Anterior cingulate cortex (tissue), 58 donors: Measurements from ENCODE around the gene PODNL1.
A peak's percentile ranks its signal among the peaks of the same experiment; 100 is the strongest.
"Not testable (repeated sequence)": the region's sequence is repeated elsewhere in the genome, so short reads cannot be mapped to it uniquely, and the experiment has no call there.

Experiments
- DNase-seq, 58 donors: peaks; one replicate each; lab custom pipeline; 2025; lab: John Stamatoyannopoulos, UW

The PODNL1 gene

DNA sequence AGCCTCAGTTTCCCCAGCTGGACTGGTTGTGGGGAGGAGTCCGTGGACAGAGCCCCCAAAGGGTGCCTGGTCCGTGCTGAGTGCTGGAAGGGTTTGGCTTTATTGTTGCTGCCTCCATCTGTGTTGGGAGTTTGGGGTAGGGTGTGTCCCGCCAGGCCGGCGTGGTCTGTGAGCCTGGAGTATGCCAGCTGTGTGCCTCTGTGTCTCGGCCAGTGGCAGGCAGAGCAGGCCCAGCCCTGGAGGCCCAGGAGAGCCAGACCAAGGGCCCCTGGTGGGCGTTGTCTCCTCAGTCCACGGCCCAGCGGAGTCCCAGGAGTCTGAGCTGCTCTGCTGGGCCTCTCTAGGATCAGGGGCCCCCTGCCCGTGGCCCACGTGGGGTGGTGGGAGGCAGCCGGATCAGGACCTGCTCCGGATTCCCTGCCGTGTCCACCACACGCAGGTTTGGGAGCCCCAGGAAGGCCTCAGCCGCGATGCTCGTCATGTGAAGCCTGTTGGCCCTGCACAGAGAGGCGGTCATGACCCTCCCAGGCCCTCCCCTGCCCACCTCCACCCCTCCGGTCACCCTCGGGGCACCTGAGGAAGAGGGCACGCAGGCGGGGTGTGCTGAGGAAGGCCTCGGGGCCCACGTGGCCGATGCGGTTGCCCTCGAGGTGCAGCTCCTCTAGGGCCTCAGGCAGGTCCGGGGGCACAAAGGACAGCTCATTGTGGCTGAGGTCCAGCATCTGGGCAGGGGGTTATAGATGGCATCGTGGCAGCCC is 6.6 kb downstream of the PODNL1 start:
- no peak for DNase-seq

DNA sequence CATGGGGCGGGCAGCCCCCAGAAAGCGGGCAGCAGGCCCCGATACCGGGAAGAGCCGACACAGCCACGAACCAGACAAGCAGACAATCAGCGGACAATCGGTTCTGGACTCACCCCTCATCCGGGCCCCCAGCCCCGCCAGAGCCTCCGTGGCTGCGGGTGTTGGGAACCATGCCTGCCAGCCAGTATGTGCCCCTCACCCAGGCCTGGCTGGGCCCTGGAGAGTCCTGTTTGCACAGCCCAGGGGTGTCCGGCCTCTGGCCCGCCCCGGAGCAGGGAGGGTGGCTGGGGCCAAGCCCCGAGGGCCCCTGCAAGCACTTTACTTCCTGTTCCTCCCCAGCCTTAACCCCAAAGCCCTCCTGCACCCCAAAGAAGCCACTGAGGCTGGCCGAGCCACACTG is 7.8 kb downstream of the PODNL1 start:
- DNase-seq: no peak

DNA sequence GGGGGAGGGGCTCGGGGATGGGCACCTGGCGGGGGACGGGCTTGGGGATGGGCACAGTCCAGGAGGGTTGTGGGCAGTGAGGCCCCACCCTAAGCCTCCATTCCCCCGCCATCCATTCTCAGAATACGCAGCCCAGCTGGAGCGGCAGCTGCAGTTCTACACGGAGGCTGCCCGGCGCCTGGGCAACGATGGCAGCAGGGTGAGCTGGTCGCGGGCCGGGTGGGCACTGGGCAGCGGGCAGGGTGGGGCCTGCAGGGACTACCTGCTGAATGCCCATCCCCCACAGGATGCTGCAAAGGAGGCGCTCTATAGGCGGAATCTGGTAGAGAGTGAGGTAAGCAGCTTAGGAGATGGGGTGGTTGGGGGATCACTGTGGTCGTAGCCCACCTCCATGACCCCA is 8.3 kb downstream of the PODNL1 start:
- no peak for DNase-seq

DNA sequence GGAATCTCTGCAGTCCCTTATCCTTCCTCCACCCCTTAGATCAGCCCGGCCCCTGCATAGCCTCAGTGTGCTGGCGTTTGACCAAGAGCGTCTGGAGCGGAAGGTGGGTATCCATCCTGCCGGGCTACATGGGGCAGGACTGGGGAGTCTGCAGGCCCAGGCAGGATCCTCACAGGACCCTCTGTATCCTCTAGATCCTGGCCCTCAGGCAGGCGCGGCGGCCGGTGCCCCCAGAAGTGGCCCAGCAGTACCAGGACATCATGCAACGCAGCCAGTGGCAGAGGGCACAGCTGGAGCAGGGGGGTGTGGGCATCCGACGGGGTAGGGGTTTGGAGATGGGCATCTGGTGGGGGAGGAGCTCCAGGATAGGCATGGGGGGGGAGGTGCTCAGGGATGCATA is 8.9 kb downstream of the PODNL1 start:
- no peak for DNase-seq

DNA sequence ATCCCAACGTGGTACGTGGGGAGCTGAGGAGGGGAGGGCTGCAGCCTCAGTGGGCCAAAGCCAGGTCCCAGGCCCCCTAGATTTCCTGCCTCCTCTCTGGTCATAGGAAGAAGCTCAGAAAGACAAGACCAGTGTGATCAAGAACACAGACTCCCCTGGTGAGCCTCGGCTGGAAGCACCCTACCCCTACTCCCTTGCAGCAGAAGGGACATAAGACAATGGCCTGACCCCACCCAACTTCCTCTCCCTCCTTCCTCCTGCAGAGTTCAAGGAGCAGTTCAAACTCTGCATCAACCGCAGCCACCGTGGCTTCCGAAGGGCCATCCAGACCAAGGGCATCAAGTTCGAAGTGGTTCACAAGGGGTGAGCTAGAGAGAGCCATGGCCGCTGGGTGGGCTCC is 11.5 kb downstream of the PODNL1 start:
- no peak for DNase-seq

DNA sequence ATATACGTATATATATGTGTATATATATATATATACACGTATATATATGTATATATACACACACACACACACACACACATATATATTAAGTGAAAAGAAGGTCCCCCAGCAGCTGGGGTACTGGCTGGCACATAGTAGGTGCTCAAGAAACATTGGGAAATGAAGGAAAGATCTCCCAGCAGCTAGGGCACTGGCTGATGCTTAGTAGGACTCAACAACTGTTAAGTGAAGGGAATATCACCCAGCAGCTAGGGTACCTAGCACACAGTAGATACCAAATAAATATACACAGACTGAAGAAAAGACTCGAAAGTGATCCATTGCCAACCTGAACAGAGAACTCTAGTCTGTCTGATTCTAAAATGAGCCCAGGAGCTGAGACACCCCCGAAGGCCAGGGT is 12.2 kb downstream of the PODNL1 start:
- no peak for DNase-seq

DNA sequence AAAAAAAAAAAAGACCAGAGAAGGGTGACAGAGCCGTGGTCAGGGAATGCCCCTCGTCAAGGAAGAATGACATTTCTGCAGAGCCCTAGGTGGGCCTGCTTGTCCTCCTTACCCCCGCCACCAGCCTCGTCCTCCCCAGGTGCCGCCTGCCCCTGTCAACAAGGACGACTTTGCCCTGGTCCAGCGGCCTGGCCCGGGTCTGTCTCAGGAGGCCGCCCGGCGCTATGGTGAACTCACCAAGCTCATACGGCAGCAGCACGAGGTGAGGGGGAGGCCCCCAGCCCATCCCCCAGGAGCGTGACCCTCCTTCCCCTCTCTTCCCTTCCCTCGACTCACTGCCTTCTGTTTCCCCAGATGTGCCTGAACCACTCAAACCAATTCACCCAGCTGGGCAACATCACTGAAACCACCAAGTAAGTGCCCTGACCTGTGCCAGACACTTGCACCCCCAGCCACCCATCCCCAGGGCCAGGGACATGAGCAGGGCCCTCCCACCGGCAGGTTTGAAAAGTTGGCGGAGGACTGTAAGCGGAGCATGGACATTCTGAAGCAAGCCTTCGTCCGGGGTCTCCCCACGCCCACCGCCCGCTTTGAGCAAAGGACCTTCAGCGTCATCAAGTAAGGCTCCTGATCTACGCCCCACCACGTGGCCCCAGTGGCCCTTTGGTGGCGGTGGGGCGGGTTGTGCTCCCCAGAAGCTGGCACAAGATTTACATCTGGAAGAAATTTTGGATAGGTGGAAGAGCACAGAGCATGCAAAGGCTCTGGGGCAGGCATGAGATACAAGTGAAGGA is 14.8 kb downstream of the PODNL1 start:
- DNase-seq: no peak

DNA sequence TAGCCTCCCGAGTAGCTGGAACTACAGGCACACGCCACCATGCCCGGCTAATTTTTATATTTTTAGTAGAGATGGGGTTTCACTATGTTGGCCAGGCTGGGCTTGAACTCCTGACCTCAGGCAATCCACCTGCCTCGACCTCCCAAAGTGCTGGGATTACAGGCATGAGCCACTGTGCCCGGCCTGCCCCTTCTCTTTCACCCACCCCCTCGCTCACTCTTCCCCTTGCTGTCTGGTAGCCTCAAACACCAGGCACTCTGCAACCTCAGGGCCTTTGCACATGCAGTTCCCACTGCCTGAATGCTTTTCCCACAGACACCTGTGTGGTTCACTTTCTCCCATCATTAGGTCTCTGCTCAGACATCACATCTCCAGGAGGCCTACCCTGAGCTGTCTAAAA is 16.1 kb downstream of the PODNL1 start:
- not testable (repeated sequence) for DNase-seq

DNA sequence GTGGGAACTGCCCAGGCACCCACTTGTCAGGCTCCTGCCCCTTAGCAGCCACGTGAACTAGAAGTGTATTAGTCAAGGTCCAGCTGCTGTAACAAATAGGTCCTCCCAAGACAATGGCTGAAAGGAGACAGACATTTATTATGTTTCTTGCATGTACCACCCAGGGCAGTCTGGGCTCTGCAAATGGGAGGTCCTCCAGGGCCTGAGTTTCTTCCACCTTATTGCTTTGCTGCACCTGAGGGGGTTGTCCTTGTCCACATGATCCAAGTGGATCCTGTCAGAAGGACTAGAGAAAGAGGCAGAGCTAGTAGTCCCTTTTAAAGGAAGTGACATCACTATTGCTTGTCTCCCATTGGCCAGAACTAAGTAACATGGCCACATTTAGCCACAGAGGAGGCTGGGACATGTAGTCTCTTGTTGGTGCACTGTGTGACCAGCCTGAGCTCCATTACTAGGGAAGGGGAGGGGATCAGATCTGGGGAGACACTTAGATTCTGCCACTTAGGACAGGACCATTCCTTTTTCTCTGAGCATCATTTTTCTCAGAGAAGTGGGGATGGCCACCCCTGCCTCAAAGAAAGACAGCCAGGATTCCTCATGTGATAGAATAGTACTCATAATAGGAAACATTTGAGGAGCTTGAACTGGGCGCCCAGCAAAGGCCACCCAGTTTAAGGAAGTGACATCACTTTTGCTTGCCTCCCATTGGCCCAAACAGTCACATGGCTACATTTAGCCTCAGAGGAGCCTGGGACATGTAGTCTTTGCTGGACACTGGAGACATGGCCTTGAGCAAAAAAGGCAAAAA is 17.1 kb downstream of the PODNL1 start:
- peak in 26 of 58 donors; percentile 4 to 59 (median 14) for DNase-seq

DNA sequence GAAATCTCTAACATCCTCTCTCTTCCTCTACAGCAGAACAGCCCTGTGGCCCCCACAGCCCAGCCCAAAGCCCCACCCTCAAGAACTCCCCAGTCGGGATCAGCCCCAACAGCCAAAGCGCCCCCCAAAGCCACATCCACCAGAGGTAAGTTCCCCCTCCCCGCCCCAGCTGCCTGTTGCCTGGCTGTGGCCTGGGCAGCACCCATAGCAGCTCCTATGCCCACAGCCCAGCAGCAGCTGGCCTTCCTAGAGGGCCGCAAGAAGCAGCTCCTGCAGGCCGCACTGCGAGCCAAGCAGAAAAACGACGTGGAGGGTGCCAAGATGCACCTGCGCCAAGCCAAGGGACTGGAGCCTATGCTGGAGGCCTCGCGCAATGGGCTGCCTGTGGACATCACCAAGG is 17.7 kb downstream of the PODNL1 start:
- no peak for DNase-seq

DNA sequence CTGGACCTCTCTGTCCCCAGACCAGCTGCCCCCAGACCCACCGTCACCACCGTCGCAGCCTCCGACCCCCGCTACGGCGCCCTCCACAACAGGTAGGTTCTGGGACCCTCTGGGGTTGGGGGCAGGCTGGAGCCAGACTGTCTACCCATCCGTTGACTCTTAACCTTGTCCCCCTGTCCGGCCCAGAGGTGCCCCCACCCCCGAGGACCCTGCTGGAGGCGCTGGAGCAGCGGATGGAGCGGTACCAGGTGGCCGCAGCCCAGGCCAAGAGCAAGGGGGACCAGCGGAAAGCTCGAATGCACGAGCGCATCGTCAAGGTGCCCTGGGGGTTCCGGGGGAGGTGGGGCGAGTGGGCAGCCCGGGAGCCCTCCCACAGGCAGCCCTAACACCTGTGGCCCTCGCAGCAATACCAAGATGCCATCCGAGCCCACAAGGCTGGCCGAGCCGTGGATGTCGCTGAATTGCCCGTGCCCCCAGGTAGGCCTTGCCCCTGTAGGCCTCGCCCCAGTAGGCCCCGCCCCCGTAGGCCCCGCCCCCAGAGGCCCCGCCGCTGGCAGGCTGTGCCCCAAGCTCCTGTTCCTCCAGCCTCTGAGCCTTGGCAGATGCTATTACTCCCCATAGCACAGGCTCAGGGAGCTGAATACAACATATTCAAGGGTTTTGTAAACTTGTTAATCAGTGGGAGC is 19.3 kb downstream of the PODNL1 start:
- DNase-seq: no peak

DNA sequence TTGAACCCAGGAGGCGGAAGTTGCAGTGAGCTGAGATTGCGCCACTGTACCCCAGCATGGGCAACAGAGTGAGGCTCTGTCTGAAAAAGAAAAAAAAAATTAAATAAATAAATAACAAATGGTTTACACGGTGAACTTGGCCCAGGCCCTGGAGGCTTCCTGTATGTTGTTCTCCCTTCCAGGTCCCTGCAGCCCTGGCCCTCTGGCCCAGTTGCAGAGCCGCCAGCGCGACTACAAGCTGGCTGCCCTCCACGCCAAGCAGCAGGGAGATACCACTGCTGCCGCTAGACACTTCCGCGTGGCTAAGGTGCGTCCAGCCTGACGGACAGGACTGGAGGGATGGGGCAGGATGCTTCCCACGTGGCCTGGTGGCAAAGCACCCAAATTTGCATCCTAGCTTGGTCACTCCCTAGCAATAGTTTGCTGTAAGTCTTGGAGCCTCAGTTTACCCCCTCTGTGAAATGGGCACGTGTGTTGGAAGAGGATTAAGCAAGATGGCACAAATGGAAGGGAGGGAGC is 20.3 kb downstream of the PODNL1 start:
- no peak for DNase-seq

DNA sequence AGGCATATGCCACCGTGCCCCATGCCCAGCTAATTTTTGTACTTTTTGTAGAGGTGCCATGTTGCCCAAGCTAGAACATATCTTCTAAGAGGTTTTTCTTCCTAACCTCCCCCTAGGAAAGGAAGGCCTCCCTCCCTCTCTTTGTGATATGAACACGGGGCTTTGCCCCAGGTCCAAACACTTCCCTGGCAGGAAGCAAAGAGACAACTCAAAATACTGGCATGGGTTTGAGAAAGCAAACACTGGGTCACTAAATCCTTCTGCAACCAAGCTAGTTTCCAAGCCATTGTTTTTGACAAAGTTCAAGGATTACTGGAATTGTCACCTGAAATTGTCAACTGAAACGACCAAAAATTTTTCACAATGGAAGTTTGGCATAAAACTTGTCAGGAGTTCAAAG is 23.4 kb downstream of the PODNL1 start:
- DNase-seq: no peak

DNA sequence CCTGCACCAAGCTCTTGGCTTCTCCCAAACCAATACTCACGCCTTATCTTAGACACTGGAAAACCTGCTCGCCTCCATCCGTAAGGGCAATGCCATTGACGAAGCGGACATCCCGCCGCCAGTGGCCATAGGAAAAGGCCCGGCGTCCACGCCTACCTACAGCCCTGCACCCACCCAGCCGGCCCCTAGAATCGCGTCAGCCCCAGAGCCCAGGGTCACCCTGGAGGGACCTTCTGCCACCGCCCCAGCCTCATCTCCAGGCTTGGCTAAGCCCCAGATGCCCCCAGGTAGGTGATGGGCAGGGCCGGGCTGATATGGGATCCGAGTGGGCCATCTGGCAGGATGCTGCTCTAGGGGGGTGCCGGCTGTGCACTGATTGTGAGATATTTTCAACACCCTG is 24.9 kb downstream of the PODNL1 start:
- no peak for DNase-seq

DNA sequence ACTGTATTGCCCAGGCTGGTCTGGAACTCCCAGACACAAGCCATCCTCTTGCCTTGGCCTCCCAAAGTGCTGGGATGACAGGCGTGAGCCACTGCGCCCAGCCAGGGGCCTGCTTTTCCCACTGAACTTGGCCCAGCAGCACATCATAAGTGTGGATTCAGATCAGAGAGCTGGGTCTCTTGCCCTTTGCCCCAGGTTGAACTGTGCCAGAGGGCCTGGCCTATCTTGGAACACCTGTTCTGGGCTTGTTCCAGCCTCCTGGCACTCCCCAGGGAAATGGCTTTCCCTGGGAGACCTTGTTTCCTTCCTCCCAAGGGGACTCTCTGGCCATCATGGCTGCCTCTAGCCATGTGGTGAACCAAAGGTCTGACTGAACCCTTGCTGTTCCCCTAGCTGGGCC is 28.8 kb downstream of the PODNL1 start:
- DNase-seq: no peak

DNA sequence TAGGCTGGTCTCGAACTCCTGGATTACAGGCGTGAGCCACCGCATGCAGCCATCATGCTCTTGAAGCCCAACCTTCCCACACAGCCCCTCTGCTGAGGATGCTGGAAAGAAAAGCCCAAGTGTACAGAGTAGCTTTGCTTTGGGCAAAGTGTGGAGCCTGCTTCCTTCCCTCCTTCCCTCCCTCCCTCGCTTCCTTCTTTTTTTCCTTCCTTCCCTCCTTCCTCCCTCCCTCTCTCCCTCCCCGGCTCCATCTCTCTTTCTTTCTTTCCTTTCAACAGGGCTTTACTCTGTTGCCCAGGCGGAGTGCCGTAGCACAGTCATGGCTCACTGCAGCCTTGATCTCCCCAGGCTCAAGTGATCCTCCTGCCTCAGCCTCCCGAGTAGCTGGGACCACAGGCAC is 29.5 kb downstream of the PODNL1 start:
- no peak for DNase-seq

DNA sequence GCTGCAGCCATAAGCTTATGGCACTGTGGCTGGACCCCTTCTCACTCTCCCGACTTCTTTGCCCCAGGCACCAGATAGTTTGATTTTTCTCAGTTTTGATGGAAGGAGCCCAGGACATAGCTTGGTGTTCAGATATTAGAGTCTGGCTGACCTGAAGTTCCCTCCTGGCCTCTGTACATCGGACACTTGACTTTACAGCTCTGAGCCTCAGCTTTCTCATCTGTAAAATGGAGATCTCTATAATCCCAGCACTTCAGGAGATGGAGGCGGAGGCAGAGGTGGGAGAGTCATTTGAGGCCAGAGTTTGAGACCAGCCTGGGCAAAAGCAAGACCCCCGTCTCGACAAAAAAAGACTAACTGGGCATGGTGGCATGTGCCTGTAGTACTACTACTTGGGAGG is 31.3 kb downstream of the PODNL1 start:
- no peak for DNase-seq

DNA sequence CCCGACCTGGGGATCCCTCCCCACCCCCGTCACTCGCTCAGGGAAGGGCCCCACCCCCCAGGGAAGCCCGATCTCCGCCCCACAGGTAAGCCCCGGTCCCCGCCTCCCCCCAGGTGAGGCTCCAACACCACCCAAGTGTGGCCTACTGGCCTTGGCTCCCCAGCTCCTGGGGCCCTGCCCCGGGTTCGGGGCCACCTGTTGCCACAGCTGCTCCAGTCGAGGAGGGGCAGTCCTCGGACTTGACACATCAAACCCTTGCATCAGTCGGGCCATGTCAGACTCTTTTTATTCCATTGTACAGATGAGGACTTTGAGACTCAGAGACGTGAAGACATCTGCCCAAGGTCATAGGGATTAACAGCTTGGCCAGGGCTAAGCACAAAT is 31.7 kb downstream of the PODNL1 start:
- DNase-seq: peak in 1 of 58 donors; percentile 45

DNA sequence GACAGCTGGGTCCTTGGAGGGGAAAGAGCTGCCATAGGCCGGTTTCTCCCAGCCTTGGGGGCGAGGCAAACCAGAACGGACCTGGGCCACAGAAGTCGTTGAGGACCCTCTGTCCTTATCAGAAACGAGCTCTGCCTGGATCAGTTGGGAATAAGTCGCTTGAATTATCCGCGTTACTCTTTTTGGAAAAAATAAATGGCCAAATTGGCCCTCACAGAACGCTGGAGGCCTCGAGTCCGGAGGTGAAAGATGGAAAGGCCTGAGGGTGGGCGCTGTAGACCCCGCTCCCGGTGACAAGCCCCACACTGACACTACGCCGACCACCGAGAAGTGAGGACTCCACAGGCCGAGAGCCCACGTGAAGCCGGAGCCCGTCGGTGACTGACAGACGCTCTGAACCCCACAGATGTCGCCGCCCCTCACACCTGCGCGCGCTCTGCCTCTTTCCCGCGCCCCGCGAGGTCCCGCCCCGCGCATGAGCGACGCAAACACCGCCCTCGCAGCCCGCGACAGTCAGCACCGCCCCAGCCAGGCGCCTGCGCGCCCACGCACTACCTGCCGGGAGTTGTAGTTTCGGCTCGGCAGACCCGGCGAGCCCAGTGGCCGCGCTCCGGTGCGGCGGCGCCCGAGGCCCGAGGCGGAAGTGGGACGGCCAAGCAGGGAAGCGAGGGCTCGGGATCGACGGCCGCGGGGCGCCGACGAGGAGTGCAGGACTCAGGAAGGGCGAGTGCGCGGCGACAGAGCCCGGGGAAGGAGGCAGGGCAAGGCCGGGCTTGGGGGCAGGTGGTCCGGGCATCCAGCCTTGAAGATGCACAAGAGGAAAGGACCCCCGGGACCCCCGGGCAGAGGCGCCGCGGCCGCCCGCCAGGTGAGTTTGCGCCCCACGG is 32.3 kb downstream of the PODNL1 start, which contains the start of the genes BRME1 and CC2D1A:
Gene BRME1 (minus strand): TSS at position 484 of the 887 bp plus-strand sequence. CDS start 1,225 bp downstream, outside the sequence.
Gene CC2D1A (plus strand): TSS at position 568 of the 887 bp plus-strand sequence. CDS start 241 bp downstream, at position 809.
- DNase-seq: peak; percentile 41 to 95 (median 86)
